Myocyte (in vitro differentiated cells): ENCODE results near the gene NUP107. TPM values are rescaled to one million over a fixed set of nuclear protein-coding genes. Genes with fewer than 3 reads are reported as not detected.

Experiments used
- DNase-seq: peaks from one replicate; pipeline ENCODE4 v3.0.0-alpha.2; 2012; ENCODE audit warnings: low read depth
- total RNA-seq: library from RNA; depleted of rRNA; stranded (reverse); fragments of >200 nt; gene quantifications from 2 replicates; pipeline ENCODE4 v1.2.3, GENCODE V29; 2014

NUP107 gene
- total RNA-seq, 1 donor from 2014 or later: 43.8 TPM

GRCh38 chr12:68772714-68773113 is 85.9 kb downstream of the NUP107 start:
- DNase-seq: no peak

- no peak for DNase-seq
These were observed 86.8 kb downstream of the NUP107 start for GRCh38 chr12:68773582-68773981.

GRCh38 chr12:68775121-68775630 is 88.4 kb downstream of the NUP107 start:
- DNase-seq: no peak

GRCh38 chr12:68776976-68777610 is 90.3 kb downstream of the NUP107 start:
- DNase-seq: peak; percentile 84

- DNase-seq: no peak
These were observed 92.5 kb downstream of the NUP107 start for GRCh38 chr12:68779280-68779679.

GRCh38 chr12:68780731-68781130 is 94.0 kb downstream of the NUP107 start:
- no peak for DNase-seq

GRCh38 chr12:68781728-68782127 is 95.0 kb downstream of the NUP107 start:
- DNase-seq: no peak

- peak; percentile 56 for DNase-seq
These were observed 97.2 kb downstream of the NUP107 start for GRCh38 chr12:68784015-68784414.

- no peak for DNase-seq
These were observed 98.6 kb downstream of the NUP107 start for GRCh38 chr12:68785358-68785757.

- no peak for DNase-seq
These were observed 99.0 kb downstream of the NUP107 start for GRCh38 chr12:68785823-68786222.

GRCh38 chr12:68786929-68787328 is 100.2 kb downstream of the NUP107 start:
- no peak for DNase-seq

- DNase-seq: no peak
These were observed 101.9 kb downstream of the NUP107 start for GRCh38 chr12:68788554-68789143.

- DNase-seq: no peak
These were observed 102.5 kb downstream of the NUP107 start for GRCh38 chr12:68789144-68789878.

GRCh38 chr12:68790081-68790951 is 103.5 kb downstream of the NUP107 start:
- no peak for DNase-seq

GRCh38 chr12:68790952-68791234 is 104.1 kb downstream of the NUP107 start:
- no peak for DNase-seq

GRCh38 chr12:68791897-68792481 is 105.2 kb downstream of the NUP107 start:
- no peak for DNase-seq

- DNase-seq: peak; percentile 44
These were observed 106.2 kb downstream of the NUP107 start for GRCh38 chr12:68792952-68793351.

GRCh38 chr12:68793436-68793835 is 106.7 kb downstream of the NUP107 start:
- no peak for DNase-seq

GRCh38 chr12:68793975-68794652 is 107.3 kb downstream of the NUP107 start:
- DNase-seq: no peak

GRCh38 chr12:68794653-68795251 is 108.0 kb downstream of the NUP107 start:
- DNase-seq: no peak
